GM21619 (cell line): ENCODE data around the gene STKLD1.
"Not testable (repeated sequence)": the region's sequence is repeated elsewhere in the genome, so short reads cannot be mapped to it uniquely, and the experiment has no call there.

ENCODE experiments used
- ATAC-seq: cut with Tn5 transposase; IDR thresholded peaks from one replicate; pipeline ENCODE4 v1.9.1; 2021; ENCODE audit not compliant: unreplicated experiment

The STKLD1 gene

GRCh38 chr9:133375724-133376654 lies at the start of gene STKLD1, which contains the start of gene SURF4:
STKLD1 (plus strand) TSS chr9:133376366; CDS start chr9:133376474, 108 bp downstream.
SURF4 (minus strand) TSS chr9:133376060; CDS start chr9:133375969, 91 bp downstream.
- peak; percentile 83 for ATAC-seq

GRCh38 chr9:133327021-133327420 lies 49.1 kb upstream of the STKLD1 start:
- not testable (repeated sequence) for ATAC-seq

GRCh38 chr9:133327834-133328484 lies 48.2 kb upstream of the STKLD1 start:
- no peak for ATAC-seq

GRCh38 chr9:133329306-133330156 lies 46.6 kb upstream of the STKLD1 start:
- ATAC-seq = not testable (repeated sequence)

- no peak for ATAC-seq
Measured at GRCh38 chr9:133331221-133331620, 44.9 kb upstream of the STKLD1 start.

- no peak for ATAC-seq
Measured at GRCh38 chr9:133331641-133332380, 44.4 kb upstream of the STKLD1 start.

- no peak for ATAC-seq
Measured at GRCh38 chr9:133332381-133332730, 43.8 kb upstream of the STKLD1 start.

GRCh38 chr9:133333011-133333410 lies 43.2 kb upstream of the STKLD1 start:
- ATAC-seq = no peak

- ATAC-seq = no peak
Measured at GRCh38 chr9:133333566-133333965, 42.6 kb upstream of the STKLD1 start.

GRCh38 chr9:133334161-133334560 lies 42.0 kb upstream of the STKLD1 start:
- no peak for ATAC-seq

- ATAC-seq = not testable (repeated sequence)
Measured at GRCh38 chr9:133334888-133335287, 41.3 kb upstream of the STKLD1 start.

- ATAC-seq = peak; percentile 77
Measured at GRCh38 chr9:133335924-133336811, 40.0 kb upstream of the STKLD1 start, which contains the start of gene SURF6. SURF6 (minus strand) TSS chr9:133336188; CDS start chr9:133336132, 56 bp downstream.

GRCh38 chr9:133339641-133340040 lies 36.5 kb upstream of the STKLD1 start:
- no peak for ATAC-seq

- ATAC-seq = no peak
Measured at GRCh38 chr9:133340256-133340655, 35.9 kb upstream of the STKLD1 start.

- ATAC-seq = no peak
Measured at GRCh38 chr9:133340916-133341315, 35.2 kb upstream of the STKLD1 start.

GRCh38 chr9:133341369-133342068 lies 34.6 kb upstream of the STKLD1 start:
- no peak for ATAC-seq

- no peak for ATAC-seq
Measured at GRCh38 chr9:133342069-133342406, 34.1 kb upstream of the STKLD1 start.

- no peak for ATAC-seq
Measured at GRCh38 chr9:133342570-133342969, 33.6 kb upstream of the STKLD1 start.

GRCh38 chr9:133344071-133344470 lies 32.1 kb upstream of the STKLD1 start:
- no peak for ATAC-seq
